M059J (cell line): Measurements from ENCODE around the gene ENTPD7. TPM values are rescaled to one million over a fixed set of nuclear protein-coding genes. Genes with fewer than 3 reads are reported as not detected.
"Not testable (repeated sequence)": the region's sequence is repeated elsewhere in the genome, so short reads cannot be mapped to it uniquely, and the experiment has no call there.

Source experiments
- DNase-seq: peaks from one replicate; pipeline ENCODE4 v3.0.0-alpha.2; 2012; ENCODE audit warnings: low read depth
- total RNA-seq: library from RNA; depleted of rRNA; stranded (reverse); fragments of >200 nt; shearing (Covaris generic); gene quantifications from 2 replicates; pipeline ENCODE4 v1.2.3, GENCODE V29; 2014; rRNA removed

Gene ENTPD7
- total RNA-seq, 1 experiment from 2014 or later = 17.4 TPM

GRCh38 chr10:99743841-99744240 is 84.5 kb downstream of the ENTPD7 start:
- DNase-seq = no peak

GRCh38 chr10:99746166-99746565 is 86.9 kb downstream of the ENTPD7 start:
- DNase-seq = not testable (repeated sequence)

- DNase-seq = no peak
Observed at GRCh38 chr10:99748823-99749451, 89.6 kb downstream of the ENTPD7 start.

- DNase-seq = no peak
Observed at GRCh38 chr10:99750641-99751040, 91.3 kb downstream of the ENTPD7 start.

- DNase-seq = no peak
Observed at GRCh38 chr10:99754670-99755069, 95.4 kb downstream of the ENTPD7 start.

Other genes with a start within 250 kb of the ENTPD7 start
- gene GOT1, start 228.9 kb upstream of the ENTPD7 start, total RNA-seq = 38.3 and 68.6 TPM in 2 replicates
- 0.12 TPM in 1 of 2 replicates, not detected in the other for gene NKX2-3, start 126.6 kb upstream of the ENTPD7 start, total RNA-seq
- 36.5 and 47.9 TPM in 2 replicates for gene SLC25A28, start 39.1 kb upstream of the ENTPD7 start, total RNA-seq
- 27.8 and 35.7 TPM in 2 replicates for gene COX15, start 72.6 kb downstream of the ENTPD7 start, total RNA-seq
- gene CUTC, start 72.7 kb downstream of the ENTPD7 start, total RNA-seq = 14.4 and 29.5 TPM in 2 replicates
- 0.52 and 6.1 TPM in 2 replicates for gene ABCC2, start 123.1 kb downstream of the ENTPD7 start, total RNA-seq